ENCODE measurements around the gene OR4E2.
"Not testable (repeated sequence)": the region's sequence is repeated elsewhere in the genome, so short reads cannot be mapped to it uniquely, and the experiment has no call there.

The OR4E2 gene

GRCh38 chr14:21653331-21653885 lies at the start of gene OR4E2:
Gene OR4E2, plus strand, starts transcription at chr14:21653835. Its CDS starts 11,248 bp downstream, at chr14:21665083.
- DNase-seq (ENCODE audit: low read depth) = no peak

- DNase-seq (ENCODE audit: low read depth) = no peak
Measured at GRCh38 chr14:21612324-21612723, 41.3 kb upstream of the OR4E2 start.

- no peak for DNase-seq (ENCODE audit: low read depth)
Measured at GRCh38 chr14:21614240-21614639, 39.4 kb upstream of the OR4E2 start.

GRCh38 chr14:21617614-21618013 lies 36.0 kb upstream of the OR4E2 start:
- DNase-seq (ENCODE audit: low read depth) = no peak

- DNase-seq (ENCODE audit: low read depth) = no peak
Measured at GRCh38 chr14:21626491-21627230, 27.0 kb upstream of the OR4E2 start.

- DNase-seq (ENCODE audit: low read depth) = not testable (repeated sequence)
Measured at GRCh38 chr14:21630503-21630902, 23.1 kb upstream of the OR4E2 start.

- DNase-seq (ENCODE audit: low read depth) = no peak
Measured at GRCh38 chr14:21631084-21631483, 22.6 kb upstream of the OR4E2 start.

GRCh38 chr14:21634840-21635239 lies 18.8 kb upstream of the OR4E2 start, which contains the start of gene OR10G2:
Gene OR10G2, minus strand, starts transcription at chr14:21634940. Its CDS starts 98 bp downstream, at chr14:21634842.
- DNase-seq (ENCODE audit: low read depth) = no peak

GRCh38 chr14:21642683-21643082 lies 11.0 kb upstream of the OR4E2 start:
- DNase-seq (ENCODE audit: low read depth) = no peak

- DNase-seq (ENCODE audit: low read depth) = no peak
Measured at GRCh38 chr14:21643407-21643806, 10.2 kb upstream of the OR4E2 start.

GRCh38 chr14:21647380-21647779 lies 6.3 kb upstream of the OR4E2 start:
- DNase-seq (ENCODE audit: low read depth) = no peak

GRCh38 chr14:21652209-21652808 lies 1.3 kb upstream of the OR4E2 start:
- no peak for DNase-seq (ENCODE audit: low read depth)

GRCh38 chr14:21654215-21654614 lies 580 bp downstream of the OR4E2 start:
- DNase-seq (ENCODE audit: low read depth) = no peak

GRCh38 chr14:21656980-21657379 lies 3.3 kb downstream of the OR4E2 start:
- DNase-seq (ENCODE audit: low read depth) = no peak

- DNase-seq (ENCODE audit: low read depth) = no peak
Measured at GRCh38 chr14:21668377-21668776, 14.7 kb downstream of the OR4E2 start.

- no peak for DNase-seq (ENCODE audit: low read depth)
Measured at GRCh38 chr14:21669284-21669683, 15.6 kb downstream of the OR4E2 start.

GRCh38 chr14:21671371-21671770 lies 17.7 kb downstream of the OR4E2 start:
- DNase-seq (ENCODE audit: low read depth) = no peak

GRCh38 chr14:21672116-21672515 lies 18.5 kb downstream of the OR4E2 start:
- no peak for DNase-seq (ENCODE audit: low read depth)

- DNase-seq (ENCODE audit: low read depth) = no peak
Measured at GRCh38 chr14:21673718-21674117, 20.1 kb downstream of the OR4E2 start, which contains the start of gene OR4E1. Gene OR4E1, minus strand, starts transcription at chr14:21673818. Its CDS starts 2,883 bp downstream, at chr14:21670935.

- no peak for DNase-seq (ENCODE audit: low read depth)
Measured at GRCh38 chr14:21675566-21675965, 21.9 kb downstream of the OR4E2 start.

- DNase-seq (ENCODE audit: low read depth) = no peak
Measured at GRCh38 chr14:21680072-21680471, 26.4 kb downstream of the OR4E2 start.

- no peak for DNase-seq (ENCODE audit: low read depth)
Measured at GRCh38 chr14:21686468-21686867, 32.8 kb downstream of the OR4E2 start.

GRCh38 chr14:21694425-21694824 lies 40.8 kb downstream of the OR4E2 start:
- no peak for DNase-seq (ENCODE audit: low read depth)
